H1 (cell line): ENCODE results near the gene INSYN1. TPM values are rescaled to one million over a fixed set of nuclear protein-coding genes. Genes with fewer than 3 reads are reported as not detected.

ENCODE experiments used
- CTCF ChIA-PET: fragments of 300-600 bp; sonication (Branson Sonifier 250); formaldehyde crosslinking; loops from one replicate; lab custom pipeline; 2021; ENCODE audit not compliant: partially characterized antibody; lab: Charles Lee
- POLR2A ChIA-PET: fragments of 300-600 bp; sonication (Branson Sonifier 250); formaldehyde crosslinking; loops from one replicate; lab custom pipeline; 2021; ENCODE audit warnings: inconsistent platforms; ENCODE audit not compliant: partially characterized antibody; lab: Charles Lee
- DNase-seq, 2 experiments: peaks; one replicate each; pipeline versions ENCODE4 v3.0.0 to v3.0.0-alpha.2; 2010 to 2022; ENCODE audit warnings: low spot score in 2 of 2, low read depth in 1 of 2, mixed read lengths in 1 of 2
- FAIRE-seq: peaks from 2 replicates; lab custom pipeline; 2011; peaks lifted over from hg19 to GRCh38; lab: Jason Lieb, UNC
- H2AFZ ChIP-seq: 2 replicates; pipeline ENCODE4 v1.8.1; 2012; ENCODE audit warnings: low read length, inconsistent platforms
- H2AK5ac ChIP-seq: 2 replicates; pipeline ENCODE4 v1.6.1; 2013; ENCODE audit warnings: low read depth, low read length
- H2BK120ac ChIP-seq: replicated peaks from 2 replicates; pipeline ENCODE3; 2013; ENCODE audit warnings: low read depth, low read length, inconsistent platforms
- H2BK12ac ChIP-seq: 2 replicates; pipeline ENCODE4 v1.6.1; 2013; ENCODE audit warnings: low read depth, low read length
- H2BK15ac ChIP-seq: 2 replicates; pipeline ENCODE4 v1.6.1; 2013; ENCODE audit warnings: low read length
- H2BK20ac ChIP-seq: 2 replicates; pipeline ENCODE4 v1.6.1; 2013; ENCODE audit warnings: low read length
- H2BK5ac ChIP-seq: 2 replicates; pipeline ENCODE4 v1.6.1; 2013; ENCODE audit warnings: low read depth, low read length
- H3K14ac ChIP-seq: 2 replicates; pipeline ENCODE4 v1.6.1; 2013; ENCODE audit warnings: inconsistent platforms; ENCODE audit not compliant: insufficient read length
- H3K18ac ChIP-seq: 2 replicates; pipeline ENCODE4 v1.6.1; 2013; ENCODE audit warnings: low read length; ENCODE audit errors: extremely low read depth
- H3K23ac ChIP-seq: 2 replicates; pipeline ENCODE4 v1.6.1; 2013; ENCODE audit warnings: inconsistent platforms; ENCODE audit not compliant: insufficient read length
- H3K23me2 ChIP-seq: 2 replicates; pipeline ENCODE4 v1.6.1; 2013; ENCODE audit warnings: low read depth, low read length
- H3K27ac ChIP-seq: 2 replicates; pipeline ENCODE4 v1.6.1; 2011; ENCODE audit warnings: low read depth, low read length, inconsistent platforms
- H3K27me3 ChIP-seq, 4 experiments: replicated peaks in 1 of 4; 1 replicate in 1 of 4; 2 replicates in 3 of 4; pipeline versions ENCODE4 v1.6.1 to v1.8.1; 2011 to 2013; ENCODE audit warnings: low read length in 3 of 4, mild to moderate bottlenecking in 3 of 4, inconsistent platforms in 2 of 4, mixed read lengths in 2 of 4, moderate library complexity in 1 of 4; ENCODE audit not compliant: control insufficient read depth in 3 of 4, insufficient read depth in 3 of 4; ENCODE audit errors: extremely low read depth in 1 of 4
- H3K36me3 ChIP-seq, 4 experiments: 2 replicates each; pipeline versions ENCODE4 v1.6.1 to v1.8.1; 2011 to 2013; ENCODE audit warnings: mild to moderate bottlenecking in 4 of 4, low read length in 3 of 4, moderate library complexity in 2 of 4, control low read depth in 1 of 4, inconsistent platforms in 1 of 4; ENCODE audit not compliant: insufficient read depth in 4 of 4, control insufficient read depth in 2 of 4
- H3K4ac ChIP-seq: replicated peaks from 2 replicates; pipeline ENCODE3; 2013; ENCODE audit warnings: low read length, low read depth, mixed read lengths, inconsistent platforms; ENCODE audit not compliant: insufficient read length
- H3K4me1 ChIP-seq, 4 experiments: replicated peaks in 1 of 4; 1 replicate in 1 of 4; 2 replicates in 3 of 4; pipeline versions ENCODE4 v1.6.1 to v1.8.1; 2011 to 2013; ENCODE audit warnings: low read length in 3 of 4, inconsistent platforms in 2 of 4, mixed read lengths in 1 of 4; ENCODE audit not compliant: insufficient read depth in 4 of 4, control insufficient read depth in 3 of 4
- H3K4me2 ChIP-seq, 2 experiments: 2 replicates each; pipeline versions ENCODE4 v1.6.1 to v1.8.1; 2011 to 2013; ENCODE audit warnings: low read depth in 2 of 2, low read length in 2 of 2, control low read depth in 1 of 2, inconsistent platforms in 1 of 2, mild to moderate bottlenecking in 1 of 2; ENCODE audit not compliant: insufficient read depth in 1 of 2
- H3K4me3 ChIP-seq, 4 experiments: fragments of 200-600, 300-600 bp in 1 of 4; sonication (generic), shearing (Covaris generic), sonication (Bioruptor Twin) in 1 of 4; 2 replicates each; pipeline versions ENCODE4 v1.5.1 to v1.8.1; 2011 to 2016; ENCODE audit warnings: low read length in 4 of 4, low read depth in 3 of 4, control low read depth in 2 of 4, inconsistent platforms in 2 of 4, mild to moderate bottlenecking in 2 of 4, mixed read lengths in 1 of 4, moderate library complexity in 1 of 4; ENCODE audit not compliant: insufficient read depth in 2 of 4; ENCODE audit errors: extremely low read depth in 1 of 4
- H3K56ac ChIP-seq: replicated peaks from 2 replicates; pipeline ENCODE3; 2013; ENCODE audit warnings: low read depth, mild to moderate bottlenecking, mixed read lengths, low read length, inconsistent platforms; ENCODE audit not compliant: insufficient read length
- H3K79me1 ChIP-seq: 2 replicates; pipeline ENCODE4 v1.6.1; 2013; ENCODE audit warnings: low read depth, low read length, control low read depth
- H3K79me2 ChIP-seq, 2 experiments: 2 replicates each; pipeline versions ENCODE4 v1.6.1 to v1.8.1; 2012 to 2013; ENCODE audit warnings: low read length in 2 of 2, mild to moderate bottlenecking in 2 of 2, inconsistent platforms in 1 of 2; ENCODE audit not compliant: insufficient read depth in 2 of 2, control insufficient read depth in 1 of 2
- H3K9ac ChIP-seq, 4 experiments: replicated peaks in 1 of 4; 1 replicate in 1 of 4; 2 replicates in 3 of 4; pipeline versions ENCODE4 v1.6.1 to v1.8.1; 2011 to 2013; ENCODE audit warnings: low read depth in 3 of 4, low read length in 3 of 4, control low read depth in 2 of 4, mild to moderate bottlenecking in 2 of 4, moderate library complexity in 2 of 4, inconsistent platforms in 1 of 4; ENCODE audit errors: extremely low read depth in 1 of 4
- H3K9me3 ChIP-seq, 2 experiments: 2 replicates each; pipeline versions ENCODE4 v1.6.1 to v1.8.1; 2012 to 2013; ENCODE audit warnings: mild to moderate bottlenecking in 2 of 2, moderate library complexity in 2 of 2, control low read depth in 1 of 2, inconsistent platforms in 1 of 2, low read depth in 1 of 2, low read length in 1 of 2, mixed read lengths in 1 of 2; ENCODE audit not compliant: insufficient read depth in 2 of 2
- H4K20me1 ChIP-seq, 2 experiments: replicated peaks in 1 of 2; 2 replicates each; pipeline versions ENCODE3 to v1.8.1; 2011 to 2013; ENCODE audit warnings: inconsistent platforms in 2 of 2, low read length in 2 of 2, mild to moderate bottlenecking in 1 of 2; ENCODE audit not compliant: insufficient read depth in 2 of 2, control insufficient read depth in 1 of 2
- H4K5ac ChIP-seq: 2 replicates; pipeline ENCODE4 v1.6.1; 2013; ENCODE audit warnings: low read length, low read depth, mixed read lengths, inconsistent platforms; ENCODE audit not compliant: insufficient read length
- H4K8ac ChIP-seq: 2 replicates; pipeline ENCODE4 v1.8.0; 2013; ENCODE audit warnings: mild to moderate bottlenecking, moderate library complexity, low read length, inconsistent platforms; ENCODE audit not compliant: insufficient read depth; ENCODE audit errors: extremely low read depth
- H4K91ac ChIP-seq: replicated peaks from 2 replicates; pipeline ENCODE3; 2013; ENCODE audit warnings: low read length, mixed read lengths, inconsistent platforms; ENCODE audit not compliant: insufficient read length
- CTBP2 ChIP-seq: IDR thresholded peaks from 2 replicates; pipeline ENCODE4 v1.7.0; 2011; ENCODE audit warnings: borderline replicate concordance, mild to moderate bottlenecking, moderate library complexity, mixed read lengths, low read length; ENCODE audit not compliant: insufficient read depth, insufficient read length
- MAFK ChIP-seq: IDR thresholded peaks from 2 replicates; pipeline ENCODE4 v1.6.1; 2012; ENCODE audit warnings: low read depth, mild to moderate bottlenecking, improper control_type of control experiment, low read length
- RAD21 ChIP-seq, 2 experiments: IDR thresholded peaks in 1 of 2; conservative IDR thresholded peaks in 1 of 2; 2 replicates each; pipeline ENCODE4 v1.6.1; 2011; ENCODE audit warnings: low read depth in 2 of 2, low read length in 2 of 2, improper control_type of control experiment in 1 of 2, inconsistent platforms in 1 of 2, mild to moderate bottlenecking in 1 of 2, moderate library complexity in 1 of 2
- SIRT6 ChIP-seq: IDR thresholded peaks from one replicate; pipeline ENCODE4 v1.7.1; 2012; ENCODE audit warnings: low read length, inconsistent platforms
- SIX5 ChIP-seq: IDR thresholded peaks from 2 replicates; pipeline ENCODE4 v1.6.1; 2011; ENCODE audit warnings: mild to moderate bottlenecking, low read depth, low read length
- TEAD4 ChIP-seq: IDR thresholded peaks from 2 replicates; pipeline ENCODE4 v1.6.1; 2012; ENCODE audit warnings: low read depth, low read length, inconsistent platforms, mixed read lengths
- WGBS, 2 experiments: shearing (Covaris generic) in 1 of 2; methylation state at CpG; one replicate each; pipeline versions ENCODE4 v1.1.6 to v1.1.7; 2013 to 2015; ENCODE audit warnings: low lambda C conversion rate in 2 of 2, mixed read lengths in 2 of 2, inconsistent platforms in 1 of 2, low coverage in 1 of 2, missing lambda C conversion rate in 1 of 2; ENCODE audit not compliant: insufficient replicate concordance in 2 of 2, insufficient coverage in 1 of 2, insufficient read length in 1 of 2; ENCODE audit errors: extremely low coverage in 1 of 2, missing lambda C conversion rate in 1 of 2; 5-methylcytosine and 5-hydroxymethylcytosine counted together
- polyA plus RNA-seq, 7 experiments: library from polyadenylated mRNA; depleted of rRNA in 3 of 7; stranded (reverse) in 5 of 7; unstranded in 2 of 7; fragments of >200 nt in 5 of 7; fragments of 200-250 nt in 2 of 7; gene quantifications; 1 replicate in 5 of 7; 2 replicates in 1 of 7; 4 replicates in 1 of 7; pipeline versions ENCODE4 v1.2.1 to v1.2.3, GENCODE V29; 2011 to 2013; ENCODE audit warnings: missing spikeins in 2 of 7, mixed read lengths in 2 of 7
- total RNA-seq: library from RNA; stranded (reverse); fragmentation: NEBNext Ultra II Directional; extraction: Animal tissue kit (Norgen Biotek cat#: 25700); gene quantifications from 2 replicates; pipeline ENCODE4 v1.2.1, GENCODE V29; 2021
- TF ChIP-seq, protein P1 (sequence below): IDR thresholded peaks from 2 replicates; pipeline ENCODE4 v1.6.1; 2012; ENCODE audit warnings: inconsistent platforms
- TF ChIP-seq, protein P2 (sequence below): IDR thresholded peaks from 2 replicates; pipeline ENCODE4 v1.6.1; 2012; ENCODE audit warnings: inconsistent platforms

INSYN1 gene
- total and polyA plus RNA-seq, 2 of the 8 experiments (the other 6 are each of a cell fraction or from before 2014, with no cell fraction given), result 7.2 to 10.2 TPM

DNA sequence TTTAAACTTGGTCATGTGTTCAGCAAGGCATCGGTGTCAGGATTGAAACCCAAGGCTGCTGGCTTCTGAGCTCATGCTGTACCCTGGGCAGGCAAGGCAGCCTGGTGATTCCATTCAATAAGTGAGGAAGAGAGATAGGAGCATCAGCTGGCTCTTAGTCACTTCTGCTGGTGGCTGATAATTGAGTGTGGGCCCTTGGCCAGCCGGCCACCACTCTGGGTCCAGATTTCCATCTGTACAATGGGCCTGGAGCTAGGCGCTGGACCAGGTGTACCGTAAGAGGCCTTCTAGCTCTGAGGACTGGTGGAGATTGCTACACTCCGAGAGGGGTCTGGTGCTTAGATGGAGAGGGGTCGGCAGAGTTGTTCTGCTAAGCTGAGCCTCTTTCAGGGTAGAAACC lies 64.7 kb downstream of the INSYN1 start:
- Histone ChIP-seq H2AFZ (no peak overlapping the region), H2AK5ac (no peak overlapping the region), H3K27ac (no peak overlapping the region), H2BK20ac (no peak overlapping the region), H4K91ac (no peak overlapping the region), H4K8ac (no peak overlapping the region), H3K4me1 (peaks cover 2 to 31% (median 13%) of the 10 kb centered on the region in 4 experiments; a peak in 6 of 7 replicates), H2BK5ac (no peak overlapping the region), H2BK120ac (no peak overlapping the region), H3K79me1 (peaks cover 25% of the 10 kb centered on the region), H3K23ac (no peak overlapping the region), H3K23me2 (peaks cover 7% of the 10 kb centered on the region), H4K20me1 (peaks cover 27 to 31% of the 10 kb centered on the region in 2 experiments), H3K14ac (no peak overlapping the region), H3K4me2 (no peak overlapping the region), H3K4me3 (no peak overlapping the region), H3K79me2 (peaks cover 30 to 84% of the 10 kb centered on the region in 2 experiments), H4K5ac (no peak overlapping the region), H3K18ac (no peak overlapping the region), H3K36me3 (no peaks in the 10 kb centered on the region), H3K9me3 (no peaks in the 10 kb centered on the region), H2BK15ac (no peak overlapping the region), H2BK12ac (no peak overlapping the region), H3K4ac (no peak overlapping the region), H3K27me3 (no peaks in the 10 kb centered on the region), H3K9ac (no peak overlapping the region), H3K56ac (no peak overlapping the region)
- TF ChIP-seq CTBP2, result no peak
- TF ChIP-seq RAD21 (IDR thresholded peaks at IDR 0.05 in 1 of 2, conservative IDR thresholded peaks at IDR 0.05 in 1 of 2; ENCODE audit: low read depth in 2 of 2, low read length in 2 of 2), result no peak
- no peak for TF ChIP-seq MAFK
- TF ChIP-seq, protein P1, sequence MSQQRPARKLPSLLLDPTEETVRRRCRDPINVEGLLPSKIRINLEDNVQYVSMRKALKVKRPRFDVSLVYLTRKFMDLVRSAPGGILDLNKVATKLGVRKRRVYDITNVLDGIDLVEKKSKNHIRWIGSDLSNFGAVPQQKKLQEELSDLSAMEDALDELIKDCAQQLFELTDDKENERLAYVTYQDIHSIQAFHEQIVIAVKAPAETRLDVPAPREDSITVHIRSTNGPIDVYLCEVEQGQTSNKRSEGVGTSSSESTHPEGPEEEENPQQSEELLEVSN, result no peak
- no peak for TF ChIP-seq SIX5
- TF ChIP-seq TEAD4, result no peak
- TF ChIP-seq, protein P2, sequence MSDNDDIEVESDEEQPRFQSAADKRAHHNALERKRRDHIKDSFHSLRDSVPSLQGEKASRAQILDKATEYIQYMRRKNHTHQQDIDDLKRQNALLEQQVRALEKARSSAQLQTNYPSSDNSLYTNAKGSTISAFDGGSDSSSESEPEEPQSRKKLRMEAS, result no peak
- TF ChIP-seq SIRT6, result no peak
- FAIRE-seq, result no peak
- ChIA-PET POLR2A (interaction anchor here (0.6 to 9.2 kb wide), 4 partner anchors 9 to 56 kb away, joined by 3 to 93 read pairs (median 3); no protein-coding TSS in a partner anchor), CTCF (interaction anchor here (0.6 to 15.1 kb wide), 5 partner anchors 10 to 128 kb away, joined by 3 to 496 read pairs (median 41); partner anchors contain the start of gene NPTN)
- DNase-seq, result no peak
- WGBS, 2 experiments, result 95% methylated on average over 6 of the region's 6 CpGs; no CpG with 5 or more reads in 1 of the 2 experiments
